Activated CD8-positive, alpha-beta memory T cell treated with anti-CD3 and anti-CD28 coated beads, Interleukin-2, amount 50 U/mL, for 48 hours (primary cell): ENCODE results near the gene TSHZ2.
"Not testable (repeated sequence)": the region's sequence is repeated elsewhere in the genome, so short reads cannot be mapped to it uniquely, and the experiment has no call there.

ENCODE experiments used
- DNase-seq: peaks from one replicate; pipeline ENCODE4 v3.0.0-alpha.2; 2020

The TSHZ2 gene

DNA sequence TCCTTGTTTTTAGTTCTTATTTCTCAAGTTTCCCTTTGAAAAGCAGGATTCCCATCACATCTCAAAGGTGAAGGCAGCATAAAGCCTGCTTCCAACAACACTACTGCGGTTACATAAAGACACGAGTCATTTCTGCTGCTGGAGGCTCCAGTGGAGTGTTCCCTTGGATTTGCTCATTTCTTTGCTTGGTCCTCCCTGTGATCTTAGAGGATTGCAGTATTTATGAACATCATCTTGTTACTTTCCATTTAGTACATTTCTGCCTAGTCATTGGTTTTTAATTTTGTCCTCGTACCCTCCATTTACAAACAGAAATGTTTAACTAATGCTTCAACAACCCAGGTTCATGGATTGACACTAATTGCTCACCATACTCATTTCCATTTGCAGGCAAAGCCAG is 322.6 kb downstream of the TSHZ2 start:
- DNase-seq, result no peak

DNA sequence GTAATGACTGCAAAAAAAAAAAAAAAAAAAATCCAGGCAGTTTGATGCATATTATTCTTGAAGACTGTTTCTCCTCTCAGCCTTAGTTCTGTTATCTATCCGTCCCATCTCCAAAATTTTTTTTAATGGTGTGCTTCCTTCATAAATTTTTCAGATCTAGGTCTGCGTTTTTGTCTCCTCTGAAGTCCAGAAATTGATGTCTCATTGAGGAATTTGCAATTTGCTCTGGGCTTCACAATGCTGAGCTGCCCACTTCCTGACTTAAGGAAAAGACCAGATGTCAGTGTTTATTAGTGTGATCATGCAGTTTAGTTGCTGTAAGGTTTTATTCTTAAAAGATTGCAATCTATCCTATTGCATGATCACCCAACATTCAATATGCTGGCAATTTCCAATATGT is 323.9 kb downstream of the TSHZ2 start:
- no peak for DNase-seq

- DNase-seq, result no peak
Measured at GRCh38 chr20:53296451-53297153, 324.4 kb downstream of the TSHZ2 start.

DNA sequence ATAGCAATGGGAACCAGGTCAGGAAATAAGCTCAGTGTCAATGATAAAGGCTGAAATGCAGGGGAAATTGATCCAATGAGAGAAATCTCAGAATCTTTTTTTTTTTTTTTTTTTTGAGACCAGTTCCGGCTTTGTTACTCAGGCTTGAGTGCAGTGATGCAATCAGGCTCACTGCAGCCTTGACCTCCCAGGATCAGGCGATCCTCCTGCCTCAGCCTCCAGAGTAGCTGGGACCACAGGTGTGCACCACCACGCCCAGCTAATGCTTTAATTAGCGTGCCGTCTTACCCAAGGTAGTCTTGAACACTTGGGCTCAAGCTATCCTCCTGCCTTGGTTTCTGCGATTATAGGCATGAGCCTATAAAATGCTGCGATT is 325.0 kb downstream of the TSHZ2 start:
- DNase-seq, result no peak

DNA sequence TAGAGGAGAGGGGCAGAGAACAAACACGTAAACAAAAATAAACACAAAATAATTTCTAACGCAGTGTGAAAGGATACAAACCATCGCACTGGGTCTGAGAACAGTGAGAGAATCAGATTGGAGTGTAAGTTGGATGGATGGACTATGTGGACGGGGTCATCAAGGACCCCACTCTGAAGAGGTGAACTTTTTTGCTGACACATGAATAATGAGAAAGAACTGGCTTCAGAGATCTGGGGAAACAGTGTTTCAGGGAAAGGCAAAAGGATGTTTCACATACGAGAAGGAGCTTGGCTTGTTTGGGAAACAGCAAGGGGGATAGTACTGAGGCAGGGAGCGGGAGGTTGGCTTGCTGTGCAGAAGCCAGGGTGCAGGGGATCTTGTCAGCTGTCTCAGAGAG is 326.1 kb downstream of the TSHZ2 start:
- no peak for DNase-seq

DNA sequence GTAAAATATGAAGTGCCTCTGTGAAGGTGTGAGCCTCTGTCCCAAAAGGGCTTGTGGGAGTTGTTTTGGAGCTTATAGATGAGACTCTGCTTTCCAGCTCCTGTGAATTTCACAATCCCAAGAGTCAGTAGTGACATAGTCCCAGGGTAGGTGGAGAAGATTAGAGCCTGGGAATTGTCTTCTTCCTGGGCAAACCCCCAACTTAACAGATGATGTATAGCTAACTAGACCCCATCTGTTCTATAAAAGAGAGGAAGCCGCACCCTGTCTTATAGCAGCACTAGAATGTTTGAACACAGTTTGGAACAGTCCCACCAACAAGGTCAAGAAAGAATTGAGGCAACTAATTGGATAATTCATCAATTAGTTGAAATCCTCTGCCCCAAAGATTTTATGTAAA is 326.8 kb downstream of the TSHZ2 start:
- DNase-seq, result no peak

DNA sequence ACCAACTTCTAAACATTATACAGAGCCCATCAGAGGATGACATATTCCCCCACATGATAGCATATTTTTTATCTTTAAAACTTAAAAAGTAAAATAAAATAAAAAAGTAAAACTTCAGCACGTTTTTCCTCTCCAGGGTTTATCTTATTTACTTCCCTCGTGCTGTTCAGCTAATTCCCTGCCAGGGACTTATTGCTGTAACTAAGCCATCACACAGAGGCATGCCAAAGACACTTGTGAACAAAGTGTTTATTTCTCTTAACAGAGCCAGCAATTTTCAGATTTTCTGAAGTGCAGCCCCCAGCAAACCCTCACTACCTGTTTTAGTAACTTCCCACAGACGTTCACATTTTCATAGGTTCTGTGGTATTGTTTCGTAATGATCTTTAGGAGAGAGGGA is 327.7 kb downstream of the TSHZ2 start:
- no peak for DNase-seq

DNA sequence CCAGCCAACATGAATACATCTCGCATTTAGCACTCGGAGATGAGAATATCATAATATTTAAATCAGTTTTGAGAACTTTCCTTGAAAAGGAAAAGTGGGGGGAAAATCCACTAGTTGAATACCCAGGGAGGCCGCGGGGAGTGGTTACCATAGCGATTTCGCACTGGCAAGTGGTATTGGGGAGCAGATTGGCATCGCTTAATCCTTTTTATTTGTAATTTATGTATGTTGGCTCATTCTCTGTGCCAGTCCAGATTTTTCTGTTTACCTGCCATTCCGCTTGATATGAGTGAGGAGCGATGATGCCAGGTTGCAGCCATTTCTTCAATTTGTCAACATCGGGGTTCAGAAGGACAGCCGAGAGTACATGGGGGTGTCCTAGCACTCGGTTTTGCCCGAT is 329.7 kb downstream of the TSHZ2 start:
- DNase-seq, result no peak

DNA sequence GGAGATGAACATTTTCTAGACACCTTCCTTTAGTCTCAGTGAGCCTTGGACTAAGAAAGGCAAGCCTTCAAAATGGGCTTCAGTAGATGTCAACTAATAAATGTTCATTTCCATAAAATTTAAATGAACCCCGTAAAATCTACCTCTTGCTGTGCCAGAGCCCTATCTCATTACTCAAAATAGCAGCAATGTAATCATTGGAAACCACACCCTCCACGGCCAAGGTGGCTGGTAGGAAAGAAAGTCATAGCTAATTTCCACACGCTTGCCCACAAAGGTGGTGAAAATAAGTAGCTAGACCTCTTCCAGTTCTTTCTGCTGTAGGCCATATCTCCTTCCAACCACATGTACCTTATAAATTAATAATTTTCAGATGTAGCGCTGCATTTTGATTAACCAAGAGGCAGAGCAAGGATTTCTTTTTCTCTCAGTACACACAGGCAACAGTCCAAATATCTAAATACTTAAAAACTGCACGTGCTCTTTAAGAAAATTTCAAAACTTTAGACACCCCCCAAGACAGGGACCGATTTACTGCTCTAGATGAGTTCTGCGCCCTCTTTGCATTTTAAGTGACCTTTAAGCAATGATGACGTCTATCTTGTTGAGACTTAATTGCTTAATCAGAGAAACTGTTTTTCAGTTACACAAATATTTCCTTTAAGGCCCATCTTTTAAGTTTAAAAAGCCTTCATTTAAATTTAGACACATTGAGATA is 330.7 kb downstream of the TSHZ2 start:
- no peak for DNase-seq

DNA sequence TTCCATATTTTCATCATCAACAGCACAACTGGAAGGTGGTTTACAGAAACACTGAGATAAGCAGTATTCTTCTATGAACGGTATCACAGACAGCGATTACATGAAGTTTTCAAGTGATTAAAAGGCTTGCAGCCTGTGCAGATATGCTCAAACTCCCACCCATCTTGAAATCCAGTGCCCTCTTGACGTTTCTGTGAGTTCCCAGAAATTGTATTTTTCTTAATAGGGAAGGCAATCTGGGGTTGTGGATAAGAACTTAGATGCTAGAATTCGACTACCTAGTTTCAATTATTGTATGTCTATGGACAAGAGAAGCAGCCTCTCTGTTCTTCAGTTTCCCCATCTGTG is 331.2 kb downstream of the TSHZ2 start:
- DNase-seq, result no peak

DNA sequence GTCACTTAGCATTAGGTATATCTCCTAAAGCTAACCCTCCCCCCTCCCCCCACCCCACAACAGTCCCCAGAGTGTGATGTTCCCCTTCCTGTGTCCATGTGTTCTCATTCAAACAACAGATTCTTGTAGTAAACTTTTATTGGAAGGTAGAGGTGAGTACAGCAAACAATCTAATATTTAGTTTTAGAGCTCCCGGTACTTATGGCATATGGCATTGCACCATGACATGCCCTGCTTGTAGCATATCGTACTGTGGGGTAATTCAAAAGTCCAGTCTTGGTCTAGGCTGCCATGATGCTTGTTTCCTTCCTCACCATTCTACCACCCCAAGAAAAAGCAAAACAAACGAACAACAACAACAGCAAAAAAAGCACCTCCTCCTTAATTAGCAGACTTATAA is 332.0 kb downstream of the TSHZ2 start:
- DNase-seq, result no peak

- DNase-seq, result no peak
Measured at GRCh38 chr20:53306192-53306805, 334.1 kb downstream of the TSHZ2 start.

- no peak for DNase-seq
Measured at GRCh38 chr20:53307964-53308597, 335.9 kb downstream of the TSHZ2 start.

DNA sequence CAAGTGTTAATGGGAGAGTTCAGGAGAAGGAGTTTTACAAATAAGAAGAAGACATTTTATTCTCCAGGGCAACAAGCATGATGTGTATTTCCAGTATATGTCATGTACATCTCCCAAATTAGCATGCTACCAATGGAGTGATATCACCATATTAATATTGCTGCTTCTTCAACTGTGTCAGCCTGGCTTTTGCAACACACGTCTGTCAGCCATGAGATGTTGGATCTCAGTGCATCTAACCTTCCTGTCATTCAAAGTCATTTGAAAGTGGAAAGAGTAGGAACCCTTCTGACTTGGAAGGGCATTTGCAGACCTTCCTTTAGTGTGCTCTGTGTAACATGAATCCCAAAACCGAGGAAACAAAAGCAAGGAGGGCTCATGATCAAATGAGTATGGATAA is 337.4 kb downstream of the TSHZ2 start:
- no peak for DNase-seq

DNA sequence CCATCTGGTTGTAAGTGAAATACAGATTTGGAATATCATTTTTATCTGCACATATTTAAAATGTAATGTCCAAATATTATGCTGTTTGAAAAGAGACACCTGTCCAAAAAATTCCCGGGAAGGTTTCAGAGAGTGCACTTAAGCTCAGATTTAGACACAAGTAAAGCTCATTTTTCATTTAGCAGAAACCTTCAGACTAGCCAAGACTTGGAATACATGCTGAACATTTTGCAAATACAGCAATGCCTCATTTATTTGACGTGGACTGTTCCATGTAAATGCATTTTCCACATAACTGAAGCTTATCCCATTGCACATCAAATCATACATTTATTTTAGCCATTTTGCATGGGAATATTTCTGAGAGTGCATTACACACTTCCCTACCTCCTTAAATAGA is 340.8 kb downstream of the TSHZ2 start:
- no peak for DNase-seq

DNA sequence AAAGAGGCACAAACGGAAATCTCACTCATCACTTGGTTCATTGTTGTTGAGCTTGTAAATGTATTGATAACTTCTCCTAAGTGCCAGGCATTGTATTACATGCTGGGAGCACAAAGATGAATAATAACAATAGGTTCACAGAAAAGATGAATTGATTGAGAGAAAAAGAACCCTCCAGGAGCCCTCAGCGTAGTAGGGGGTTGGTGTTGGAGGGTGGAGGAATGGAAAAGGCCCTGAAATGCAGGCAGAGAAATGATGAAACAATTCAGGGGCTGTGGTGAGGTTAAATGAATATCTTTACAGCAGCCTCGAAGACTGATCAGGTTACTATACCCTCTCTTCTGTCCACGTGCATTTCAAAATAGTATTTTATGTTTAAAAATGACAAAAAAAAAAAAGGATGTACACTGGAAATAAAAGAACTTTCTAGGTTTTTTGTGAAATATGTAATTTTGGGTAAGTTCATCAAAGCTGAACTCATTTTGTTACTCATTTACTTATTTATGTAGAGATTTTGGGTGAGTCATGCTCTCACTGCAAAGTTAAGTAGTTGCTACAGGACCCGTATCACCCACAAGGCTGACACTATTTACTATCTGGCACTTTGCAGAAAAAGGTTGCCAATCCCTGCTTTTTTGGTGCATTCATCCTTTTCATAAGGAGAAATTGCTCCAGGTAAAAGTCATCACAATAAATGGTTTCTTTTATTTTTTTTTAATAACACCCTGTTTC is 344.2 kb downstream of the TSHZ2 start:
- no peak for DNase-seq

DNA sequence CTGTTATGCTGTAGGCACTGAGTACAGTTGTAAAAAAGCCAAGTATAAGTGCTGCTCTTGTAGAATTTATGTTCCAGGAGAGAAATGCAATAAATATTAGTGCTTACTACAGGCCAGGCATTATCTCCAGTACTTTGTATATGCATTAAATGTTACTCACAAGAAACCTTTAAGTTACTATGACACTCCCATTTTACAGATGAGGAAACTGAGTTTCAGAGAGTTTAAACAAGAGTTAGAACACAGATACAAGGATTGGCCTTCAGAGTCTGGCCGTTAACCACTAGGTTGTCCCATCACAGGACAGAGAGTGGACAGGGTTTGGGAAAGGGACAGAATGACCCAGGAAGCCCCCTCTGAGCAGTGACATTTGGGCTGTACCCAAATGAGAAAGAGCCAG is 347.0 kb downstream of the TSHZ2 start:
- DNase-seq, result no peak

DNA sequence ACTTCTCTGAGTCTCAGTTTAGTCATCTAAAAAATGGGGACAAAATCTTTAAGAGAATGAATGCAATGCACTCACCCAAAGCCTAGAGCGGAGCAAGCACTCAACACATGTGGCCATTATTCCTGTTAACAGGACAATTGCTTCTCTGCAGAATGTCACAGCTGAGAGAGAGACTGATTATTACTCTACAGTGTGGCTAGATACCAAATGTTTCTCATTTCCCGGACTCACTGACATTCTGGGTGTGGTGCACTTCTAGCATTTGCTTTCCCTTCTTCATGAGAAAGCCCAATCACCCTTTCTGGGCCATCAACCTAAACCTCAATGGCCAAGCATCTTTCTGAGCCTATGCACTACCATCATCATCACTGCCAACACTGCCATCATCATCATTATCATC is 347.6 kb downstream of the TSHZ2 start:
- no peak for DNase-seq

DNA sequence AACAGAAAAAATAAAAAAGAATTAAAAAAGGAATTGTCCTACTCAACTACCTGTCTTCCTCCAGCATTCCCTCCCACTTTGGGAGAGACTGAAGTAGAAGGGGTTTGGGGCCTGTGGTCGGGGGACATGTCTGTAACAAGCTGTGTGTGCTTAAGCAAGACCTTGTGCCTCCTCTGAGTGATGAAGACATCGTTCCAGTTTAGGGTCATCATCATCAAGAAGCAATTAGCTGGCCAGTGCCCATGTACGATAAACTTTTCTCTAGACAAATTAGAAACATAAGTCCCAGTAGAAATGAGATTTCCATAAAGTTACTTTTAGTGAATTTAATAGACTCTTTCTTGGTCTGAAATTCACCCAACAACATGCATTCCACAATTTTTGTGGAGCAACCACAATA is 348.5 kb downstream of the TSHZ2 start:
- DNase-seq, result no peak

DNA sequence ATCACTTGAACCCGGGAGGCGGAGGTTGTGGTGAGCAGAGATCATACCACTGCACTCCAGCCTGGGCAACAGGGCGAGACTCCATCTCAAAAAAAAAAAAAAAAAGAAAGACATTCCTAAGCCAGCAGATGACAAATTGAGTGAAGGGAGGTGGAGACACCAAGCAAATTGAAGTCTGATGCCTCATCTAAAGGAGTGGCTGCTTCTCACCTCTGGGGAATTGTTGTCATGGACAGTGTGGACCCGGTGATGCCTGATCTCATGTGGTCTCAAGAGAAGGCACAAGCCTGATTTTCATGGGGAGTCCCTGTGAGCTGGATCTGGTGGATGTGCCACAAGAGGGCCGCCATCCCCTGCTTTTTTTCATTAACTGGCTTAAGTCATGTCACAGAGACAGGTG is 349.4 kb downstream of the TSHZ2 start:
- no peak for DNase-seq

GRCh38 chr20:53322651-53323050 is 350.5 kb downstream of the TSHZ2 start:
- no peak for DNase-seq

- not testable (repeated sequence) for DNase-seq
Measured at GRCh38 chr20:53323460-53323859, 351.3 kb downstream of the TSHZ2 start.

GRCh38 chr20:53324816-53325215 is 352.7 kb downstream of the TSHZ2 start:
- no peak for DNase-seq
